Mammary epithelial cell (primary cell): ENCODE results near the gene CCDC88C.

Experiments used
- CTCF ChIP-seq, 2 donors: IDR thresholded peaks in 1 of 2; conservative IDR thresholded peaks in 1 of 2; 2 replicates each; pipeline ENCODE4 v1.5.1; 2011 to 2012; ENCODE audit warnings: inconsistent platforms in 2 of 2, low read length in 2 of 2, mild to moderate bottlenecking in 2 of 2, control low read depth in 1 of 2, low read depth in 1 of 2; ENCODE audit not compliant: insufficient read depth in 1 of 2; ENCODE audit errors: extremely low read depth in 1 of 2
- EZH2 ChIP-seq: IDR thresholded peaks from 2 replicates; pipeline ENCODE4 v1.6.1; 2012; ENCODE audit warnings: low read length, inconsistent platforms, borderline replicate concordance

DNA sequence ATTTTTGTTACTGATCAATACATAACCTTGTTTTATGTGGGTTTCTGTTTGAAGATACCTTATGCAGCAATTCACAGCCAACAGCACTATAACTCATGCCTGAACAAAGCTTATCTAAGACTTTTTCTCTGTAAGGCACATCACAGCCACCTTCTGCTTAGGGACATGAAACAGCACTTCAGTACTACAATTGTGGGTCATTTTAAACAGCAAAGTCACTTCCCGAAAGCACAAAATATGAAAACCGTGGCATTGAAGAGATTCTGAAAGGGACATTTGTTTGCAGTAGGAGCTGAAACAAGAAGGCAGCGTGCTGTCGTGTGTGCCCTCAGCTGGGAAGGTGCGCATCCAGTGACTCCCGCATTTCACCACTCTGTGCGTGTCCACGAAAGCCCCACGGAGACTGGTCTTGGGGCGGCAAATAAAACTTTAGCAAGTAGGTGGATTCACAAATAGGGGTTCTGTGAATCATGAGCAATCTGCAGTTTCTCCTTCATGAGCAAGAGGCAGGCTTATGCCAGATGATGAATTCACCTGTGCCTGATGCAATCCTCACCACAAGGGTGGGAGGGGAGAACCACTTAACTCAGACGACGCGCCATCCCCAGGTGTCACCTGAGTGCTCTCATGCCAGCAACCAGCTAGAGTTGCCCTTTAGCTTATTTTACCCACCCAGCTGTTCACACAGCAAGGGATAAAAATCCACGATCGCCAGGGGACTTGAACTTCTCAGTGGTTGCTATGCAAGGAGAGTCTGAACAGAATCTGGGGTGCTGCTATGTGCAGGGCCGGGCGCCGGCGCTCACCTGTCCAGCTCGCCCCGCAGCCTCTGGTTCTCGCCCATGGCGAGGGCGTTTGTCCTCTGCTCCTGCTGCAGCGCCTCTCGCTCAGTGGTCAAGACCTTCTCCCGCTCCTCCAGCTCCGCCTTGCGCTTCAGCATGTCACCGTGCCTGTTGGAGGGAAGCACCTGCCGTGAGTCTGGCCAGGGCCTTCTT lies 118.2 kb downstream of the CCDC88C start:
- TF ChIP-seq CTCF (conservative IDR thresholded peaks at IDR 0.05 in 1 of 2, IDR thresholded peaks at IDR 0.05 in 1 of 2; ENCODE audit: extremely low read depth in 1 of 2, insufficient read depth in 1 of 2, low read depth in 1 of 2, low read length in 2 of 2): no peak
- no peak for TF ChIP-seq EZH2
